GM10847 (cell line): ENCODE measurements around the gene SDHAF2.

Experiments used
- POLR2A ChIP-seq: IDR thresholded peaks from 2 replicates; pipeline ENCODE4 v1.6.1; 2011; ENCODE audit not compliant: insufficient read length; ENCODE audit errors: extremely low read depth

Gene SDHAF2

DNA sequence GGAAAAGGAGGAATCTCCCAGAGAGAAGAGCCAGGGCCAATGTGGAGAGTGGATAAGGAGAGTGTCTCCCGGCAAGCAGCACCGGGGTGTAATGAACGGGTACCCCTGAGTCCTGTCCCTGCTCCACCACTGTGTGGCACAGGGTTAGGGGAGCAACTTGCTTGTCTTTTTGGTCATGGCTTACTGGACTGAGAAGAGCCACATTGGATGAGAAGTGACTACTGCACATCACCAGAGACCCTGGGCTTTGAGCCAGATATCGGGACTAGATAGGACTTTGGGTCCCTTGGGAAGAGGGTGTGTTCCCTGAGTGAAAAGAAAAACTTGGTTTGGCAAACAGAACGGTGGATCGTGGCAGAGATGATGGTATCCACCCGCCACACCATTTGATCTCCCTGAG lies 24.6 kb downstream of the SDHAF2 start:
- no peak for TF ChIP-seq POLR2A

DNA sequence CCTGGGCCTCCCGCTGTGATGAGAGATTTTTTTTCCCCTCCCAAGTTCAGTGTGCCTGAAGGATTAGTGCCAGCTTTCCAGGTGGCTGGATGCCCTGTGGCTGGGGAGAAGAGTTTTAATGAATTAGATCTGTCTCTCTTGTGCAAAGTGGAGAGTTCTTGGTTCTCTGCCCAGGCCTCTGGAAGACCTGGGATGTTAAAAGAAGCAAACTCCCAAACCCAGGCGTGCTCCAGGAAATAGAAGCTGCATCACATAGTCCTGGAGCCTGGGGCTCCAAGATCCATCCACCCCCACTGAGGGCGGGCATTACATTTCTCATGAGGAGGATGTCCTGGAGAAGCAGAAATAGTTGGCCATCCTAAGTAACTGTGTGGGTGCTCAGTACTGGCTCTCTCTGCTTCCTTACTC lies 30.6 kb downstream of the SDHAF2 start:
- no peak for TF ChIP-seq POLR2A

DNA sequence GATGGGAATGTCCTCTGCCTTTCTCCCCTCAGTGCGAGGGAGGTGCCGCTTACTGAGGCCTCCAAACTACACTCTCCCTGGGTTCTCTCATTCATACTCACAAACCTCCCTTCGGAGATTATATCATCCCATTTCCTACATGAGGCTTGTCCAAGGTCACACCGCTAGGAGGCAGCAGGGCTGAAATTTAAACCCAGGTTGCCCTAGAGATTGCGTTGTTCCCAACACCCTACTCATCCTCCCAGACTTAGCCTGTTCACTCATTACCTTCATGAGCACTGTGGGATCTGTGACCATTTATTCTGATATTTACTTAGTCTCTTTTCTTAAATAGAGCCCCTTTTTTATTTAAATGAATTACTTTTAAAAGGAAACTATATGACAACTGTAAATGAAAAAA lies 31.1 kb downstream of the SDHAF2 start:
- TF ChIP-seq POLR2A: no peak

DNA sequence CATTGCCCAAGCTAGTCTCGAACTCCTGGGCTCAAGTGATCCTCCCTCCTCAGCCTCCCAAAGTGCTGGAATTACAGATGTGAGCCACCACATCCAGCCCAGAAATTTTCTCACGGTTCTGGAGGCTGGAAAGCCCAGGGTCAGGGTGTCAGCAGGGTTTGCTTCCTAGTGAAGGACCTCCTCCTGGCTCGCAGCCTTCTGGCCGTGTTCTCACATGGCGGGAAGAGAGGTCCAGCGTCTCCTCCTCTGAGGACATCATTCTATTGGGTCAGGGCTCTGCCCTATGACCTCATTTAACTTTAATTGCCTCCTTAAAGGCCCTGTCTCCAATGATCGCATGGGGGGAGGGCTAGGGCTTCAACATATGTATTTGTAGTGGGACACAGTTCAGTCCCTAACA lies 38.1 kb downstream of the SDHAF2 start:
- TF ChIP-seq POLR2A: no peak

DNA sequence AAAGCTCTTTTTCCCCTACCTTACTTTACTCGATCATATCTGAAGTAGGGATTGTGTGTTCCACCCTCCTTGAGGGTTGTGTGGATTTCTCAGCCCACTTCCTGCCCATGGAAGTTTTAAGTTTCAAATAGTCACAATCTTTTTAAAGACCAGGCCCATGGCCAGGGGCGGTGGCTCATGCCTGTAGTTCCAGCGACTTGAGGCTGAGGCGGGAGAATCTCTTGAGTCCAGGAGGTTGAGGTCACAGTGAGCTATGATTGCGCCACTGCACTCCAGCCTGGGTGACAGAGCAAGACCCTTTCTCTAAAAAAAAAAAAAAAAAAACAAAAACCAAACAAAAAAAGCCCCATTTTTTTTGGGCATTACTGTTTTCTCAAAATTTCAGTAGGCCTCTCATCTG lies 42.4 kb downstream of the SDHAF2 start:
- TF ChIP-seq POLR2A: no peak

DNA sequence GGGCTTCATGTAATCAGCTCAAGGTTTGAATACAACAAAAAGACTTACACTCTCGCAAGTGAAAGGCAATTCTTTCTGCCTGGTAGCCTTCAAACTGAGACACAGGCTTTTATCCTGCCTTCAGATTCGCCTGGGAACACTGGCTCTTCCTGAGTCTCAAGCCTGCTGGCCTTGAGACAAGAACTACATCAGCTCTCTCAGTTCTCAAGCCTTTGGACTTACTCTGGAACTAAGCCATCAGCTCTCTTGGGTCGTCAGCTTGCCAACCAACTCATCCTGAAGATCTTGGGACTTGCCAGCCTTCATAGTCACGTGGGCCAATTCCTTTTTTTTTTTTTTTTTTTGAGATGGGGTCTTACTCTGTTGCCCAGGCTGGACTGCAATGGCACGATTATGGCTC lies 42.9 kb downstream of the SDHAF2 start:
- TF ChIP-seq POLR2A: no peak

DNA sequence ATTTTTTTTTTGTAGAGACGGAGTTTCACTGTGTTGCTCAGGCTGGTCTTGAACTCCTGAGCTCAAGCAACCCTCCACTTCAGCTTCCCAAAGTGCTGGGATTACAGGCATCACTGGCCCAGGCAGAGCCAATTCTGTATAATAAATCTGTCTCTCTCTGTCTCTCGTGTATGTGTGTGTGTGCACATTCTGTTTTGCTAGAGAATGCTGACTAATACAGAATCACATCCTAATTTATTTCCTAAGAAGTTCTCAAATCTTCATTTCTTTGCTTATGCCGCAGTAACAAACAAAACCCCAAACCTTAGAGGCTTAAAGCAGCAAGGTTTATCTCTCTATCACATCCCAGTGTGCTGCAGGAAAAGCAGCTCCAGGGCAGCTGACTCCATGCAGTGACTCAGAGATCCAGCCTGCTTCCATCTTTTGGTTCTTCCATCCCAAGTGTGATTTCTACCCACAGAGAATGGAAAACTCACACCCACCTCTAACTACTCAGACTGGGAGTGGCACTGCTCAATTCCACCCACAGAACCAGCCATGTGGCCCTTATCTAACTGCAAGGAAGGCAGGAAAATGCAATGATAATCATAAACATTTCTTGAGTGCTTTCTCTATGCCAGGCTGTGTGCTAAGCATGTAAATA lies 43.6 kb downstream of the SDHAF2 start:
- no peak for TF ChIP-seq POLR2A

DNA sequence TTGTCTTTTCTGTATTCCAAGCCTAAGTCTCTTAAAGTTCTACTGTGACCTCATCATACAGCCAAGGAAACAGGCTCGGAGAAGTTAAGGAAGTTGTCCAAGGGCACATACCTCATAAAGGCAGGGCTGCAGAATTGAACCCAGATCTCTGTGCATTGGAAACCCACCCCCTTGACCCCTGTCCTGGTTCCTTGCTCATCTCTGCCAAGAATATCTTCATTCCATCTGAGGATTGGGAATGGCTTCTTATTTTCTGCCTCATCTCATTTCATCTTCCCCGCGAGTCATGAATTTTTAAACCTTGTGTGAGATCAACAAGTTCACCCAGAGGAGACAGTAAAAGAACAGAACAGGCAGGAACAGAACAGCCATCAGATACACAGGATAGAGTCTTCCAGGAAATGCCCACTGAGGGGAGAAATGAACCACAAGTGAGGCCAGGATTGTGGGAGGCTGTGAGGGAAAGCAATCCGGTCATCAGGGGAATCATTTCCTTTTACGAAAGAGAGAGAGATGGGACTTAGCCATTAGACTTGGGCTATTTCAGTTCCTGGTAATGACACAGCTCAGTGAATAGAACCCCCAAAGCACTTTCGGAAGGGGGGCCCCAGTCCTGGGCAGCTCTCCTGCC lies 44.2 kb downstream of the SDHAF2 start:
- TF ChIP-seq POLR2A: no peak

DNA sequence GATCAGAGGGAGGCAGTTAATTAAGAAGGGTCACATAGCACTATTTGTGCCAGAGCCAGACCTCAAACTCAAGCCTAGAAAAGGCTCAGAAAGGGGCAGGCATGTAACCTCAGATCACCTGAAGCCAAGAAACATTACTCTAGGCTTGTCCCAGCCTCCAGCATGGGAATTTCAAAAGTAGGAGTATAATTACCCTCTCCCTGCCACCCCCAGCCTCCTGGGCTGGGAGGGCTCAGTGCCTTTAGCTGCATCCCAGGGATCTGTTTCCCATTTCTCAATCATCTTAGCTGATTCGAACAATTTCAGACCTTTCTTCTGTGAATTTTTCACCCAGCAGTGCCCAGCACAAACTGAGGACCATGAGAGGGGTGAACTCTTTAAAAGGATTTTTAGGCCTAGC lies 45.5 kb downstream of the SDHAF2 start:
- TF ChIP-seq POLR2A: no peak

DNA sequence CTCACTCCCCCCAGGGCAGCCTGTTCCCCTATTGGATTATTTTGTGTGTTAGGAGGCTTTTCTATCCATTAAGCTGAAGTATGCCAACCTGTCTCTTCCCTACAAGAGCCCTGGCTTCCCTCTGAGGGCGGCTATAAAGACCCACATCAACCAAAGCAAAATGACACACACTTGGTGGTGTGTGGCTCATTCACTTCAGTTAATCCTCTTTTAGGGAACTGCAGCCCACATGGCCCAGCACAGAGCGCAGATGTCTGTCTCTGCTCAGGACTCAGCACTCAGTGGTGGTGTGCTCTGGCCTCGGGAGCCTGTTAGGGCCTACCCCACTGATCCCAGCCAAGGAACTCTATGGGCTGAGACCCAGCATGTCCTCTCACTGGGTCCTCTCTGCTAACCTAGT lies 46.4 kb downstream of the SDHAF2 start:
- no peak for TF ChIP-seq POLR2A

DNA sequence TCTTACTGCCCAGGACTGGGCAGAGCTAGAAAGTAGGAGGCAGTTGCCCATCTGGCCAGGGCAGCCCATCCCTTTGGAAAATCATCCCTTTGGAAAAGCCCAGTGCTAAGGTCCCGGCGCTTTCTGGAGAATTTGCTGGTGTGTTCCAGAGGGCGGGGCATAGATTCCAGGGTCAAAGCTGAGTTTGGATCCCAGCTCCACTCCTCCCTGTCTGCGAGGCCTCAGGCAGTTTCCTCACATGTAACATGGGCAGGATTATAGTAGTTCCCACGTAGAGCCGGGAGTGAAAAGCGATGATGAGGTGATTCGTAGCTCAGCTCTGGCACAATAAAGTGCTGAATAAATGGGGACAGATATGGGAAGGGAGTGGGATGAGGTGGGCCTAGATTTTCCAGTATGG lies 47.2 kb downstream of the SDHAF2 start:
- no peak for TF ChIP-seq POLR2A

DNA sequence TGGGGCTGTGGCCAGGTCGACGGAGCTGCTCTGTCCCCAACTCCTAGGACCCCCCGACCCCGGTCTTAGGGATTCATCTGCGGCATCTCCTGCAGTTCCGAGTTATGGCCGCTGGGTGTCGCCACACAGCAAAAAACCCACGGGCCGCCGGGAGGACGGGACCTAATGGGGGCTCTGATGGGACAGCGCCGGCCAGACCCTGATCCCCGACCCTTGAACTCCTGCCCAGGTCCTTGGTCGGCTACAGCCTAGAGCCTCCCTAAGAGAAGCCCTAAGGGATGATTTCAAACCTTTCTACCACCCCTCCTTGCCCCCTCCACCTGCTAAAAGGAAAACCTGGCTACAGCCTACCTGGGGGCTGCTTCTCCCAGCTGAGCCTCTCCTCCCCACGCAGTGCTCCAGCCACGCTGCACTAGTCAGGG lies 47.8 kb downstream of the SDHAF2 start:
- no peak for TF ChIP-seq POLR2A

DNA sequence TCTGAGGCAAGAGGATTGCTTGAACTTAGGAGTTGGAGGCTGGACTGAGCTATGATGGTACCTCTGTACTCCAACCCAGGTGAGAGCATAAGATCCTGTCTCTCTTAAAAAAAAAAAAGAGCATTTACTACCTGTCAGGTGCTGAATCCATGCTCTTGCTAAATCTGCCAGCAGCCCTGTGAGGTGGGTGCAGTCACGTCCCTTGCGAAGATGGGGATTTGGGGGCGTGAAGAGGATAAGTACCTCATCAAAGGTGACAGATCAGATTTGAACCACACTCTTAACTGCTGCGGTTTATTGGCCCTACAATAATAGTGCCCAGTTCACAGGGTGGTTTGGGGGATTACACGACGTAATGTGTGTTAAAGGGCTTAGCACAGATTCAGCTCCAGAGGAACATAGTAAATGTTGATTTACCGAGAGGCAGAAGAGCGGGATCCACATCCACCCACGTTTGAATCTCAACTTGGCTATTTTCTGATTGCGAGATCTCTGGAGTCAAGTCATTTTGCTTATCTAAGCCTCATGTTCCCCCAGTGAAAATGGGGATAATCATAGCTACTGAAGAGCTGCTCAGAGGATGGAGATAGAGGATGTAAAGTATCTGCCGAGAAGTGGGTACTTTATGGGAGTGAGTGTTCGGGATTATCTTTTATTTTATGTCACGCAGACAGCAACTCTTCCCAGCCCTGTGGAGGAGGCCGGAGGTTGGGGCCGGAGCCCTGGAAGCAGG lies 50.5 kb downstream of the SDHAF2 start:
- no peak for TF ChIP-seq POLR2A

DNA sequence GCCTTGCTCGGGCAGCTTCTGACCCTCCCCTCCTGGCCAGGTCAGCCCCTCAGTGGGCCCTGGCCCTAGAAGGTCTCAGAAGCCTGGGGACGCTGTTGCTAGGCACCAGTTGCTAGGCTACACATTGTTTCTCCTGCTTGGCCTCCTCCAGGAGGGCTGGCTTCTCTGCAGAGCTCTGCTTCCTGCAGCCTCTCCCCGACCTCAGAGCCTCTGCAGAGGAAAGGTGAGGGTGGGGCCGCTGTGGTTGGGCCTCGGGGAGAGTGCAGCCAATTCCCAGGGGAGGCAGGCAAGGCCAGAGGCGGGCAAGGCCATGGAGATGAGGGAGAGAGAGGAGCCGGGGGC lies 51.0 kb downstream of the SDHAF2 start:
- no peak for TF ChIP-seq POLR2A

DNA sequence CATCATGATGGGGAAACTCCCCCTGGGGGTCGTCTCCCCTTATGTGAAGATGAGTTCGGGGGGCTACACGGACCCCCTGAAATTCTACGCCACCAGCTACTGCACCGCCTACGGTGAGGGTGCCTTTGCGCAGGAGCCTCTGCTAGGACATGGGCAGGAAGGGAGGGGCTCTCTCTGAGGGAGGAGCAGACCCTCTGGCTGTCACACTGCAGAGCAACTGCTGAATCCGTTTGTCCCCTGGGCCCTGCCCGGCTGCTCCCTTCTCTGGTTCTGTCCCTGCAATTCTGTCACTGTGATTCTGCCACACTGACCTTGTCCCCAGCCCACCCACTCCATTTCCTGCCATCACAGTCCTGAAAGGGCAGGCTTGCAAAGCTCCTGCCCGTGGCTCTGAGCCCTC lies 51.9 kb downstream of the SDHAF2 start:
- TF ChIP-seq POLR2A: no peak

DNA sequence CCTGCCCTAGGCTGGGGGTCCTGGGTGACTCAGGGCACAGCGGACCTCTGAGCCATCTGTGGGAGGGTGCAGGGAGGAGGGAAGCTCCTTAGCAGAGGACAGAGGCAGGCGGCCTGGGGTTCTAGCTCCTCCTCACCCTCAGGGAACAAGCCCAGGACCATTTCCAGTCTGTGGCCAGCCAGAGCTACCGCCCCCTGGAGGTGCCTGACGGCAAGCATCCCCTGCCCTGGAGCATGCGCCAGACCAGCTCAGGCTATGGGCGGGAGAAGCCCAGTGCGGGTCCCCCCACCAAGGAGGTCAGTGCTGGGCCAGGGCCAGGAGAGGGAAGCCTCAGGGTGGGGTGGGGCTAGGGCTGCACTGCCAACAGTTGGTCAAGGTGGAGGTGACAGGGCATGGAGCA lies 52.6 kb downstream of the SDHAF2 start:
- no peak for TF ChIP-seq POLR2A

DNA sequence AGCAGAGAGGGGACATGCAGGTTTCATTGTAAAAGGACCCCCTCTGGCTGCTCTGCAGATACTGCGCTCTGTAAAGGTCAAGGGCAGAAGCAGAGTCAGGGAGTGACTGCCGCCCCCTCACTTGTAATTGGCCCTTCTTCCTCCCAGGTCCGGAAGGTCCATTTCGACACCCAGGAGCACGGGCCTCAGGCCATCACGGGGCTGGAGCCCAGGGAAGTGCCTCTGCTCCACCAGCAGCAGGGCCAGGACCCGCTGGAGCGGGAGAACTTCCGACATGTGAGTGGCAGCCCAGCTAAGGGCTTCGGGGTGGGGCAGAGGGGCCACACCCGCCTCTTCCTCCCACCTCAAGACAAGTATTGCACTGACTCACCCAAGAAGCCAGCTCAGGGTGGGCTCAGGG lies 54.6 kb downstream of the SDHAF2 start:
- TF ChIP-seq POLR2A: no peak
